Progenitor cell of endocrine pancreas (in vitro differentiated cells): ENCODE results near the gene THOP1. TPM values are rescaled to one million over a fixed set of nuclear protein-coding genes. Genes with fewer than 3 reads are reported as not detected.

ENCODE experiments used
- DNase-seq: peaks from one replicate; pipeline ENCODE4 v3.0.0; 2021; ENCODE audit warnings: low spot score; ENCODE audit not compliant: unreplicated experiment
- H3K27ac Mint-ChIP-seq: 2 replicates; pipeline ENCODE4 v1.8.0; 2021; ENCODE audit warnings: mild to moderate bottlenecking, moderate library complexity, mixed read lengths
- H3K27me3 Mint-ChIP-seq: 2 replicates; pipeline ENCODE4 v1.8.0; 2021; ENCODE audit warnings: mixed read lengths
- H3K36me3 Mint-ChIP-seq: 2 replicates; pipeline ENCODE4 v1.8.0; 2022; ENCODE audit warnings: mixed read lengths; ENCODE audit not compliant: insufficient read depth
- H3K4me1 Mint-ChIP-seq: 2 replicates; pipeline ENCODE4 v1.8.0; 2021; ENCODE audit warnings: low read depth, mixed read lengths
- H3K4me3 Mint-ChIP-seq: 2 replicates; pipeline ENCODE4 v1.8.0; 2021; ENCODE audit warnings: low read depth, mild to moderate bottlenecking, moderate library complexity, mixed read lengths
- H3K9me3 Mint-ChIP-seq: 2 replicates; pipeline ENCODE4 v1.8.0; 2021; ENCODE audit warnings: low read depth, mixed read lengths
- total RNA-seq: library from RNA; stranded (reverse); gene quantifications from 2 replicates; pipeline ENCODE4 v1.2.1, GENCODE V29; 2021
- TF ChIP-seq, protein P1 (sequence below): fragments of 200-600 bp; sonication (generic); IDR thresholded peaks from one replicate; pipeline ENCODE4 v1.5.0; 2021; ENCODE audit warnings: antibody characterized with exemption, mild to moderate bottlenecking; ENCODE audit not compliant: unreplicated experiment

THOP1 gene
- total RNA-seq, 1 donor from 2014 or later: 108 TPM

DNA sequence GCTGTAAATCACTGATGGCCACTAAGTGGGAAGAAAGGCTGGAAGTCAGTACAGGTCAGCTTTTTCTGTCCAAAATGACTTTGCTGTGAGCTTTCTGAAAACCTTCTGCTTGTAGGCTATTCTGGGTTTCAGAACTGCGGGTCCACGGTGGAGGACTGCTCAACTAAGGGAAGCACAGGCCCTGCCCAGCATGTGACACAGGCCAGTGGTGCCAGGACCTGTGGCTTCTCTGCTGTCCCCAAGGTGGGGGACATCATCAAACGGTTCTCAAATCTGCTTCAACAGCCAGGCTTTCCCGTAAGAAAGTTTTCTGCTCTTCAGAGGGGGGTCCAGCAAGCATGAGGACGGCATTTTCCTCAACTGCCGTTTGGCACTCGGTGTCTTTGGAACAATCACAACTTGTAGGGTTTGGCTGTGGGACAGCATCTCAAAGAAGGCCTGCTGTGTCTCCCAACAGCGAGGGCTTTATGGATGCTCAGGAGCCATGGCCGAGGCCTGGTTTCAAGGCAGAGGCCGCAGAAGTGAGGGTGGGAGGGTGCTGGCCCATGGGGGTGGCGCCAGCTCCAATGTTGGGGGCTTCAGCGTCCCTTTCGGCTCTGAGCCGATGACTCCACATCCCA is 6.1 kb upstream of the THOP1 start:
- no peaks in the 10 kb centered on the region for H3K9me3 Mint-ChIP-seq
- H3K27me3 Mint-ChIP-seq: no peaks in the 10 kb centered on the region
- peaks cover 18% of the 10 kb centered on the region for H3K4me1 Mint-ChIP-seq
- DNase-seq: no peak
- TF ChIP-seq, protein P1, sequence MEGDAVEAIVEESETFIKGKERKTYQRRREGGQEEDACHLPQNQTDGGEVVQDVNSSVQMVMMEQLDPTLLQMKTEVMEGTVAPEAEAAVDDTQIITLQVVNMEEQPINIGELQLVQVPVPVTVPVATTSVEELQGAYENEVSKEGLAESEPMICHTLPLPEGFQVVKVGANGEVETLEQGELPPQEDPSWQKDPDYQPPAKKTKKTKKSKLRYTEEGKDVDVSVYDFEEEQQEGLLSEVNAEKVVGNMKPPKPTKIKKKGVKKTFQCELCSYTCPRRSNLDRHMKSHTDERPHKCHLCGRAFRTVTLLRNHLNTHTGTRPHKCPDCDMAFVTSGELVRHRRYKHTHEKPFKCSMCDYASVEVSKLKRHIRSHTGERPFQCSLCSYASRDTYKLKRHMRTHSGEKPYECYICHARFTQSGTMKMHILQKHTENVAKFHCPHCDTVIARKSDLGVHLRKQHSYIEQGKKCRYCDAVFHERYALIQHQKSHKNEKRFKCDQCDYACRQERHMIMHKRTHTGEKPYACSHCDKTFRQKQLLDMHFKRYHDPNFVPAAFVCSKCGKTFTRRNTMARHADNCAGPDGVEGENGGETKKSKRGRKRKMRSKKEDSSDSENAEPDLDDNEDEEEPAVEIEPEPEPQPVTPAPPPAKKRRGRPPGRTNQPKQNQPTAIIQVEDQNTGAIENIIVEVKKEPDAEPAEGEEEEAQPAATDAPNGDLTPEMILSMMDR: no peak
- peaks cover 7% of the 10 kb centered on the region for H3K36me3 Mint-ChIP-seq
- no peak overlapping the region for H3K27ac Mint-ChIP-seq
- H3K4me3 Mint-ChIP-seq: no peak overlapping the region

GRCh38 chr19:2780284-2780683 is 5.0 kb upstream of the THOP1 start:
- H3K27me3 Mint-ChIP-seq: no peaks in the 10 kb centered on the region

DNA sequence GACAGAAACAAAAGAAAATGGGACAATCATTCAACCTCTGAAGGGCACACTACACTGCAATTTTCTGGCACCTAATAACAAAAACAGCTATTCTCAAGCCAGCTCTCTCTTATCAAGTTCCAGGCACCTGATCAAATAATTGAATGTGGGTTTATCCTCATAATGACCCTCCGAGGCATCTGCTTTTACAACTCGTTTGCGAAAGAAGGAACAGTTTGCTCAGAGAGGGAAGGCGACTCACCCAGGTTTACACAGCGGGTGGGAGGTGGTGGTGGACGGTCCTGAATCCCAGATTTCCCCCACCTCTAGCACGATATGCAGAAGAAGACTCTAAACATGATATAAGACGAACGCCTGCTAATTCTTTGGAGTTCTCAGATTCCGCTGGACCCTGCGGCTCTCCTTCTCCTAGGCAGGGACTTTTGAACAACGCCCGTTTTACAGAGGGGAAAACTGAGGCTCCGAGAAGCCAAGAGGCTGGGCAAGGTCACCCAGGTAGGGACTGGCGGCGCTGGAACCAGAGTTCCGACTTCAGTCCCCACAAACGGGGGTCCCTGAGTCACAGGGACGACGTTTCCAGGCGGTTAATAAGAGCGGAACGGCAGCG is 2.9 kb upstream of the THOP1 start:
- Mint-ChIP-seq H3K27ac (peak overlapping the region; percentile 99), H3K9me3 (no peaks in the 10 kb centered on the region), H3K27me3 (no peaks in the 10 kb centered on the region), H3K4me3 (peak overlapping the region; percentile 93), H3K36me3 (no peaks in the 10 kb centered on the region), H3K4me1 (peaks cover 26% of the 10 kb centered on the region)
- no peak for DNase-seq
- TF ChIP-seq, protein P1: no peak

More at GRCh38 chr19:2780284-2780683, 5.0 kb upstream of the THOP1 start:
- TF ChIP-seq, protein P1: no peak
- Mint-ChIP-seq H3K4me1 (peaks cover 18% of the 10 kb centered on the region), H3K9me3 (no peaks in the 10 kb centered on the region), H3K4me3 (no peak overlapping the region), H3K27ac (peak overlapping the region; percentile 17), H3K36me3 (peaks cover 4% of the 10 kb centered on the region)
- DNase-seq: no peak

- Mint-ChIP-seq H3K4me3 (peak within 1 kb of the TSS; percentile 93), H3K36me3 (no peaks in the 10 kb centered on the region), H3K27me3 (no peaks in the 10 kb centered on the region), H3K4me1 (peaks cover 26% of the 10 kb centered on the region), H3K9me3 (no peaks in the 10 kb centered on the region), H3K27ac (peak within 1 kb of the TSS; percentile 99)
- peak; percentile 96 for DNase-seq
- TF ChIP-seq, protein P1: peak; percentile 48
Measured at GRCh38 chr19:2782936-2783780, 2.1 kb upstream of the THOP1 start, which contains the start of gene SGTA. Gene SGTA, minus strand, starts transcription at chr19:2783273. Its CDS starts 14,205 bp downstream, at chr19:2769068.

- H3K4me3 Mint-ChIP-seq: peak overlapping the region; percentile 93
- DNase-seq: no peak
- no peaks in the 10 kb centered on the region for H3K36me3 Mint-ChIP-seq
- TF ChIP-seq, protein P1: no peak
- H3K27ac Mint-ChIP-seq: peak overlapping the region; percentile 99
- peaks cover 26% of the 10 kb centered on the region for H3K4me1 Mint-ChIP-seq
- no peaks in the 10 kb centered on the region for H3K9me3 Mint-ChIP-seq
- no peaks in the 10 kb centered on the region for H3K27me3 Mint-ChIP-seq
Measured at GRCh38 chr19:2783781-2784145, 1.5 kb upstream of the THOP1 start.
